ENCODE results near the gene SLC31A1. TPM values are rescaled to one million over a fixed set of nuclear protein-coding genes. Genes with fewer than 3 reads are reported as not detected.
"Not testable (repeated sequence)": the region's sequence is repeated elsewhere in the genome, so short reads cannot be mapped to it uniquely, and the experiment has no call there.

The SLC31A1 gene
- total and polyA plus RNA-seq, 2 experiments from 2014 or later: 15.0 to 32.1 TPM

- no peak for TF ChIP-seq EZH2 (IDR thresholded peaks at IDR 0.05; ENCODE audit: low read depth, unreplicated experiment)
- no peak for TF ChIP-seq EZH2phosphoT487 (IDR thresholded peaks at IDR 0.05; ENCODE audit: unreplicated experiment)
- TF ChIP-seq, protein P1, sequence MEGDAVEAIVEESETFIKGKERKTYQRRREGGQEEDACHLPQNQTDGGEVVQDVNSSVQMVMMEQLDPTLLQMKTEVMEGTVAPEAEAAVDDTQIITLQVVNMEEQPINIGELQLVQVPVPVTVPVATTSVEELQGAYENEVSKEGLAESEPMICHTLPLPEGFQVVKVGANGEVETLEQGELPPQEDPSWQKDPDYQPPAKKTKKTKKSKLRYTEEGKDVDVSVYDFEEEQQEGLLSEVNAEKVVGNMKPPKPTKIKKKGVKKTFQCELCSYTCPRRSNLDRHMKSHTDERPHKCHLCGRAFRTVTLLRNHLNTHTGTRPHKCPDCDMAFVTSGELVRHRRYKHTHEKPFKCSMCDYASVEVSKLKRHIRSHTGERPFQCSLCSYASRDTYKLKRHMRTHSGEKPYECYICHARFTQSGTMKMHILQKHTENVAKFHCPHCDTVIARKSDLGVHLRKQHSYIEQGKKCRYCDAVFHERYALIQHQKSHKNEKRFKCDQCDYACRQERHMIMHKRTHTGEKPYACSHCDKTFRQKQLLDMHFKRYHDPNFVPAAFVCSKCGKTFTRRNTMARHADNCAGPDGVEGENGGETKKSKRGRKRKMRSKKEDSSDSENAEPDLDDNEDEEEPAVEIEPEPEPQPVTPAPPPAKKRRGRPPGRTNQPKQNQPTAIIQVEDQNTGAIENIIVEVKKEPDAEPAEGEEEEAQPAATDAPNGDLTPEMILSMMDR (conservative IDR thresholded peaks at IDR 0.05; ENCODE audit: low read depth in 2 of 2): no peak
Observed at GRCh38 chr9:113293285-113293878, 72.0 kb downstream of the SLC31A1 start (continued).

DNA sequence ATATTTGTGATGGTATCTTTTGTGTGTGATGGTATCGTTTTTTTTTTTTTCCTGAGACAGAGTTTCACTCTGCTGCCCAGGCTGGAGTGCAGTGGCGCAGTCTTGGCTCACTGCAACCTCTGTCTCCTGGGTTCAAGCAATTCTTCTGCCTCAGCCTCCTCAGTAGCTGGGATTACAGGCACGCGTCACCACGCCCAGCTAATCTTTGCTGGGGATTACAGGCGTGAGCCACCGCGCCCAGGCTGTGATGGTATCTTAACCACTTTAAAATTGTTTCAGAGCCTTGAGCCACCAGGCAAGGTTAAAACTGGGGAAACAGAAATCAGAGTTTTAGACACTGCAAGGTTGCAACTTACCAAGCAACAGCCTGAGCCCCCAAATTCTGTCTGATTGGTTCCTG is 74.9 kb downstream of the SLC31A1 start:
- not testable (repeated sequence) for DNase-seq (ENCODE audit: low spot score); H3K27ac ChIP-seq (ENCODE audit: low read depth); H3K27me3 ChIP-seq (ENCODE audit: insufficient read depth); H3F3A ChIP-seq (replicated peaks; ENCODE audit: low read depth); H3K4me3 ChIP-seq; H3K79me2 ChIP-seq (replicated peaks; ENCODE audit: insufficient read depth); H3K9me3 Mint-ChIP-seq; H3K4me2 ChIP-seq; H3K27ac Mint-ChIP-seq; H3K9me2 ChIP-seq (ENCODE audit: insufficient read depth); ATAC-seq; H2AFZ ChIP-seq; H3K4me3 Mint-ChIP-seq; H4K20me1 ChIP-seq (replicated peaks; ENCODE audit: insufficient read depth); H3K27me3 Mint-ChIP-seq (ENCODE audit: insufficient read depth, low read depth, poor library complexity); H3K4me1 ChIP-seq (ENCODE audit: insufficient read depth); H3K4me1 Mint-ChIP-seq
- peaks cover 24% of the 10 kb centered on the region for H3K36me3 Mint-ChIP-seq (ENCODE audit: low read depth)
- H3K36me3 ChIP-seq (ENCODE audit: insufficient read depth): peaks cover 20% of the 10 kb centered on the region

- Histone ChIP-seq H3K79me2 (replicated peaks; ENCODE audit: insufficient read depth) (no peaks in the 10 kb centered on the region), H3K4me3 (no peak overlapping the region), H3K27me3 (ENCODE audit: insufficient read depth) (no peaks in the 10 kb centered on the region), H4K20me1 (replicated peaks; ENCODE audit: insufficient read depth) (no peaks in the 10 kb centered on the region), H3K27ac (ENCODE audit: low read depth) (no peak overlapping the region), H3K9me2 (ENCODE audit: insufficient read depth) (no peaks in the 10 kb centered on the region), H3F3A (replicated peaks; ENCODE audit: low read depth) (no peaks in the 10 kb centered on the region), H3K4me1 (ENCODE audit: insufficient read depth) (no peaks in the 10 kb centered on the region), H2AFZ (no peak overlapping the region), H3K4me2 (no peak overlapping the region), H3K36me3 (ENCODE audit: insufficient read depth) (peaks cover 19% of the 10 kb centered on the region)
- H3K27me3 Mint-ChIP-seq (ENCODE audit: insufficient read depth, low read depth, poor library complexity): peaks cover 4% of the 10 kb centered on the region
- no peak for ATAC-seq
- no peak overlapping the region for H3K4me3 Mint-ChIP-seq
- peaks cover 16% of the 10 kb centered on the region for H3K36me3 Mint-ChIP-seq (ENCODE audit: low read depth)
- no peaks in the 10 kb centered on the region for H3K9me3 Mint-ChIP-seq
- DNase-seq (ENCODE audit: low spot score): no peak
- peaks cover 2% of the 10 kb centered on the region; the same call in 2 of the 3 replicates for H3K4me1 Mint-ChIP-seq
- H3K27ac Mint-ChIP-seq: no peak overlapping the region
- no peak for TF ChIP-seq ZNF462 (CRISPR knock-in tag; IDR thresholded peaks at IDR 0.05)
- TF ChIP-seq CREB1 (CRISPR knock-in tag; IDR thresholded peaks at IDR 0.05; ENCODE audit: low read depth): no peak
- no peak for TF ChIP-seq EZH2 (IDR thresholded peaks at IDR 0.05; ENCODE audit: low read depth, unreplicated experiment)
- no peak for TF ChIP-seq NANOG (IDR thresholded peaks at IDR 0.05; ENCODE audit: borderline replicate concordance)
- TF ChIP-seq ZNF331 (CRISPR knock-in tag; IDR thresholded peaks at IDR 0.05; ENCODE audit: low read depth): no peak
Observed at GRCh38 chr9:113296796-113297558, 75.6 kb downstream of the SLC31A1 start.

Data from GM23338 (cell line).